Measurements from ENCODE around the gene SLC16A7.
"Not testable (repeated sequence)": the region's sequence is repeated elsewhere in the genome, so short reads cannot be mapped to it uniquely, and the experiment has no call there.

Gene SLC16A7

DNA sequence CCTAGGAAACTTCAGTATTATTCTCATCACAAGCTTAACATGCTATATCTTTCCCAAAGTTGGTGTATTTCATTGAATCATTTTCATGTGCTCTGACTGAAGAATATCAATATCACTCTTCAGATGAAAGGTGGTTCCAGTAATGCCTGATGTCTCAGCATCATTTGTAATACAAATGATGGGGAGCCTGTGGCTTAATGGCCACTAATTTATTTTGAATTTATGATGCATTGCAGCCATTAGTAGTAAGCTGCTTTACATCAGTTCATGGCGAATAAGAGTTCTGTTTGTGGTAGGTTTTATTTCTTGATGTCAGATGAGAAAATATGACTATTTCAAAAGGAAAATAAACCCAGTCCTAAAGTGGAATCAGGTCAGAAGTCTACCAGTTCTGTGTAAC is 139.4 kb downstream of the SLC16A7 start:
- DNase-seq: no peak
- H3K27ac Mint-ChIP-seq: no peak overlapping the region
- TF ChIP-seq, protein P1, sequence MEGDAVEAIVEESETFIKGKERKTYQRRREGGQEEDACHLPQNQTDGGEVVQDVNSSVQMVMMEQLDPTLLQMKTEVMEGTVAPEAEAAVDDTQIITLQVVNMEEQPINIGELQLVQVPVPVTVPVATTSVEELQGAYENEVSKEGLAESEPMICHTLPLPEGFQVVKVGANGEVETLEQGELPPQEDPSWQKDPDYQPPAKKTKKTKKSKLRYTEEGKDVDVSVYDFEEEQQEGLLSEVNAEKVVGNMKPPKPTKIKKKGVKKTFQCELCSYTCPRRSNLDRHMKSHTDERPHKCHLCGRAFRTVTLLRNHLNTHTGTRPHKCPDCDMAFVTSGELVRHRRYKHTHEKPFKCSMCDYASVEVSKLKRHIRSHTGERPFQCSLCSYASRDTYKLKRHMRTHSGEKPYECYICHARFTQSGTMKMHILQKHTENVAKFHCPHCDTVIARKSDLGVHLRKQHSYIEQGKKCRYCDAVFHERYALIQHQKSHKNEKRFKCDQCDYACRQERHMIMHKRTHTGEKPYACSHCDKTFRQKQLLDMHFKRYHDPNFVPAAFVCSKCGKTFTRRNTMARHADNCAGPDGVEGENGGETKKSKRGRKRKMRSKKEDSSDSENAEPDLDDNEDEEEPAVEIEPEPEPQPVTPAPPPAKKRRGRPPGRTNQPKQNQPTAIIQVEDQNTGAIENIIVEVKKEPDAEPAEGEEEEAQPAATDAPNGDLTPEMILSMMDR (IDR thresholded peaks at IDR 0.05): no peak
- H3K9me3 Mint-ChIP-seq: no peaks in the 10 kb centered on the region
- no peak overlapping the region for H3K4me3 Mint-ChIP-seq
- H3K4me1 Mint-ChIP-seq: no peaks in the 10 kb centered on the region
- no peaks in the 10 kb centered on the region for H3K36me3 Mint-ChIP-seq (ENCODE audit: low read depth)
- H3K27me3 Mint-ChIP-seq (ENCODE audit: low read depth, poor library complexity): peaks cover 3% of the 10 kb centered on the region

- Mint-ChIP-seq H3K27me3 (ENCODE audit: low read depth, poor library complexity) (peaks cover 3% of the 10 kb centered on the region), H3K36me3 (ENCODE audit: low read depth) (no peaks in the 10 kb centered on the region), H3K9me3 (no peaks in the 10 kb centered on the region), H3K4me1 (no peaks in the 10 kb centered on the region), H3K27ac (no peak overlapping the region), H3K4me3 (no peak overlapping the region)
- DNase-seq: no peak
- TF ChIP-seq, protein P1 (IDR thresholded peaks at IDR 0.05): no peak
Observed at GRCh38 chr12:59736359-59736758, 140.5 kb downstream of the SLC16A7 start.

- Mint-ChIP-seq H3K36me3 (ENCODE audit: low read depth) (no peaks in the 10 kb centered on the region), H3K4me3 (no peak overlapping the region), H3K4me1 (no peaks in the 10 kb centered on the region), H3K27me3 (ENCODE audit: low read depth, poor library complexity) (peaks cover 3% of the 10 kb centered on the region), H3K9me3 (no peaks in the 10 kb centered on the region), H3K27ac (no peak overlapping the region)
- TF ChIP-seq, protein P1 (IDR thresholded peaks at IDR 0.05): no peak
- DNase-seq: no peak
Observed at GRCh38 chr12:59736786-59737185, 141.0 kb downstream of the SLC16A7 start.

DNA sequence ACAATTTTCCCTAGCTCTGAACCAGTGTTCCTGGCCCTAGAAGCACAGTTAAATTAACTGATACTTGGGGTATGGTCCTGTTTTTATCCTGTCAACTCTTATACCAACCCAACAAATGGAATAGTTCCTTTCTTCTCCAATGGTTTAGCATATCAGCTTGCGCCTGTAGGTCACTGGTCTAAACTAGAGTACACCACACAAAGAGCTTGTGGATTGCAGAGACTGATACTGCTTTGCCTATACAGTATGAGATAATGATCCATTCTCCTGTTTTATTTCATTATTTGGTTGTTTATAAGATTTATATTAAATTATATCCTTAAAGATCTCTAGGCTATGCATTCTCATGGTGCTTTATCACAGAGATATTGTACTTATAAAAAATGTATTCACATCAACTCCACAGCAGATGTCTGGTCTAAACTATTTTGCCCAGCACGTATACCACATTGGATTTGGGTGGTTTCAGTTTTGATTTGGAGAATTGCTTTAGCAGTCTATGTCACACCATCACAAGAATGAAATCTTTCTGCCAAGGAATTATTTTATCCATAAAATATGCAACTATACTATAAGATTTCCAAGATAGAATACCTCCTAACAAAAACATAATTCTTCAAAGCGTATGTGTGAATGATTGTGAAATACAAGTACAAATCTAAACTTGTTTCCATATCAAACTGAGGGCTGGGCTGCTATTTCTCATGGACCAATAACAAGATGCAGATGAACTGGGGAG is 142.1 kb downstream of the SLC16A7 start:
- H3K9me3 Mint-ChIP-seq: no peaks in the 10 kb centered on the region
- H3K27me3 Mint-ChIP-seq (ENCODE audit: low read depth, poor library complexity): peaks cover 3% of the 10 kb centered on the region
- no peak overlapping the region for H3K4me3 Mint-ChIP-seq
- H3K36me3 Mint-ChIP-seq (ENCODE audit: low read depth): no peaks in the 10 kb centered on the region
- DNase-seq: no peak
- H3K4me1 Mint-ChIP-seq: no peaks in the 10 kb centered on the region
- TF ChIP-seq, protein P1 (IDR thresholded peaks at IDR 0.05): no peak
- no peak overlapping the region for H3K27ac Mint-ChIP-seq

- H3K9me3 Mint-ChIP-seq: no peaks in the 10 kb centered on the region
- no peaks in the 10 kb centered on the region for H3K36me3 Mint-ChIP-seq (ENCODE audit: low read depth)
- H3K4me3 Mint-ChIP-seq: no peak overlapping the region
- TF ChIP-seq, protein P1 (IDR thresholded peaks at IDR 0.05): no peak
- H3K4me1 Mint-ChIP-seq: no peaks in the 10 kb centered on the region
- peaks cover 6% of the 10 kb centered on the region for H3K27me3 Mint-ChIP-seq (ENCODE audit: low read depth, poor library complexity)
- DNase-seq: no peak
- no peak overlapping the region for H3K27ac Mint-ChIP-seq
Observed at GRCh38 chr12:59742841-59743240, 147.0 kb downstream of the SLC16A7 start.

GRCh38 chr12:59744564-59744963 is 148.7 kb downstream of the SLC16A7 start:
- no peak overlapping the region for H3K4me3 Mint-ChIP-seq
- DNase-seq: no peak
- no peak overlapping the region for H3K27ac Mint-ChIP-seq
- H3K4me1 Mint-ChIP-seq: no peaks in the 10 kb centered on the region
- H3K36me3 Mint-ChIP-seq (ENCODE audit: low read depth): no peaks in the 10 kb centered on the region
- peaks cover 3% of the 10 kb centered on the region for H3K27me3 Mint-ChIP-seq (ENCODE audit: low read depth, poor library complexity)
- TF ChIP-seq, protein P1 (IDR thresholded peaks at IDR 0.05): no peak
- peaks cover 4% of the 10 kb centered on the region for H3K9me3 Mint-ChIP-seq

DNA sequence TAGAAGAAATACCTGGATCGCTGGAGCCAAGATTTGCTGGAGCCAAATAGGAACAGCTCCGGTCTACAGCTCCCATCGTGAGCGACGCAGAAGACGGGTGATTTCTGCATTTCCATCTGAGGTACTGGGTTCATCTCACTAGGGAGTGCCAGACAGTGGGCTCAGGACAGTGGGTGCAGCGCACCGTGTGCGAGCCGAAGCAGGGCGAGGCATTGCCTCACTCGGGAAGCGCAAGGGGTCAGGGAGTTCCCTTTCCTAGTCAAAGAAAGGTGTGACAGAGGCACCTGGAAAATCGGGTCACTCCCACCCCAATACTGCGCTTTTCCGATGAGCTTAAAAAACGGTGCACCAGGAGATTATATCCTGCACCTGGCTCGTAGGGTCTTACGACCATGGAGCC is 155.3 kb downstream of the SLC16A7 start:
- not testable (repeated sequence) for H3K27me3 Mint-ChIP-seq (ENCODE audit: low read depth, poor library complexity); H3K4me3 Mint-ChIP-seq; H3K27ac Mint-ChIP-seq; H3K4me1 Mint-ChIP-seq; DNase-seq; H3K36me3 Mint-ChIP-seq (ENCODE audit: low read depth)
- H3K9me3 Mint-ChIP-seq: peaks cover 30% of the 10 kb centered on the region
